SU-DHL-6 (cell line): Measurements from ENCODE around the gene ASXL1.
"Not testable (repeated sequence)": the region's sequence is repeated elsewhere in the genome, so short reads cannot be mapped to it uniquely, and the experiment has no call there.

Experiments used
- H2AFZ ChIP-seq: fragments of 200-600 bp; sonication (generic); 2 replicates; pipeline ENCODE4 v1.6.1; 2014; ENCODE audit warnings: low read depth, mild to moderate bottlenecking, moderate library complexity, mixed read lengths, antibody characterized with exemption, low read length; ENCODE audit not compliant: severe bottlenecking
- H3F3A ChIP-seq: fragments of 200-600 bp; shearing (Covaris generic); 2 replicates; pipeline ENCODE4 v1.6.0; 2016; ENCODE audit warnings: antibody characterized with exemption, mild to moderate bottlenecking; ENCODE audit not compliant: insufficient read depth
- H3K27ac ChIP-seq: fragments of 200-600 bp; sonication (generic); 2 replicates; pipeline ENCODE4 v1.5.1; 2016; ENCODE audit warnings: low read depth, mild to moderate bottlenecking, low read length, moderate library complexity, mixed read lengths
- H3K27me3 ChIP-seq: fragments of 200-600 bp; sonication (generic), shearing (Covaris generic); 2 replicates; pipeline ENCODE4 v1.6.0; 2014; ENCODE audit warnings: mild to moderate bottlenecking, low read length
- H3K36me3 ChIP-seq: fragments of 200-600 bp; sonication (generic); 2 replicates; pipeline ENCODE4 v1.6.1; 2014; ENCODE audit warnings: mild to moderate bottlenecking, low read length, mixed read lengths
- H3K4me2 ChIP-seq: fragments of 300-600, 200-600 bp; shearing (Covaris generic), sonication (generic); 2 replicates; pipeline ENCODE4 v1.6.0; 2014; ENCODE audit warnings: low read length, low read depth, mild to moderate bottlenecking; ENCODE audit not compliant: poor library complexity, severe bottlenecking
- H3K4me3 ChIP-seq: fragments of 200-600 bp; sonication (generic); 2 replicates; pipeline ENCODE4 v1.5.1; 2014; ENCODE audit warnings: antibody characterized with exemption, low read length, mild to moderate bottlenecking, mixed read lengths; ENCODE audit not compliant: insufficient read depth, poor library complexity, severe bottlenecking
- H3K79me2 ChIP-seq: fragments of 200-600 bp; sonication (generic); 2 replicates; pipeline ENCODE4 v1.6.1; 2014; ENCODE audit warnings: mild to moderate bottlenecking, low read length, moderate library complexity; ENCODE audit not compliant: insufficient read depth
- H3K9ac ChIP-seq: fragments of 200-600 bp; sonication (generic); 2 replicates; pipeline ENCODE4 v1.7.0; 2014; ENCODE audit warnings: mild to moderate bottlenecking, low read length
- H3K9me2 ChIP-seq: fragments of 200-600 bp; sonication (generic); replicated peaks from 2 replicates; pipeline ENCODE4 v1.6.1; 2014; ENCODE audit warnings: low read length; ENCODE audit not compliant: insufficient read depth
- H3K9me3 ChIP-seq: fragments of 200-600 bp; sonication (generic); 2 replicates; pipeline ENCODE4 v1.6.1; 2014; ENCODE audit warnings: low read length, mixed read lengths; ENCODE audit not compliant: insufficient read depth
- H4K20me1 ChIP-seq: fragments of 200-600 bp; sonication (generic); 2 replicates; pipeline ENCODE4 v1.6.1; 2014; ENCODE audit warnings: low read depth, mild to moderate bottlenecking, antibody characterized with exemption, low read length, moderate library complexity, mixed read lengths
- EZH2phosphoT487 ChIP-seq: fragments of 200-600 bp; sonication (generic), shearing (Covaris generic); conservative IDR thresholded peaks from 2 replicates; pipeline ENCODE4 v1.6.1; 2018; ENCODE audit warnings: mild to moderate bottlenecking, antibody characterized with exemption, low read length, moderate library complexity, mixed read lengths
- TF ChIP-seq, protein P1 (sequence below): fragments of 200-600 bp; sonication (generic); IDR thresholded peaks from one replicate; pipeline ENCODE4 v1.5.1; 2017; ENCODE audit warnings: antibody characterized with exemption, mild to moderate bottlenecking, low read length, moderate library complexity; ENCODE audit not compliant: insufficient read depth, poor library complexity, severe bottlenecking

ASXL1 gene

DNA sequence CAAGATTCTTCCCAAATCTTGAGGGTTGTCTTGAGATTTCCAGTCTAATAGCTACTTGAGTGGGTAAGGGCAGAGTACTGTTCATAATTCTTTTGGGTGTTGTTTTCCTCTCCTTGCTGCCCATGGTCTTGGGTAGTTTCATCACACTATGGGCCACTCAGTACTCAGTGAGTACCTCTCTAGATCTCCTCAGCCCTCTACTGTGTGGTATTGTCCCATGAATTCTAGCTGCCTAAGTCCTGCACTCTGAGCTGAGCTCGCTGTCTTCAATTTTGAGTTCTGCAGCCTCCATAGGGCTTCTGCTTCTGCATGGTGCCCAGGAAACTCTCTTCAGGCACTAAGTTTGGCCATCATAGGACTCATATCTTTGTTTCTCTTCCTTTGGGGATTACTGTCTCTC lies 42.3 kb downstream of the ASXL1 start:
- H3K79me2 ChIP-seq = peaks cover 91% of the 10 kb centered on the region
- no peak overlapping the region for H2AFZ ChIP-seq
- H3K27ac ChIP-seq = no peak overlapping the region
- H3K36me3 ChIP-seq = 0 out of 2 replicates have a peak, but pooled peaks cover 9% of the 10 kb centered on the region
- TF ChIP-seq EZH2phosphoT487 = no peak
- TF ChIP-seq, protein P1, sequence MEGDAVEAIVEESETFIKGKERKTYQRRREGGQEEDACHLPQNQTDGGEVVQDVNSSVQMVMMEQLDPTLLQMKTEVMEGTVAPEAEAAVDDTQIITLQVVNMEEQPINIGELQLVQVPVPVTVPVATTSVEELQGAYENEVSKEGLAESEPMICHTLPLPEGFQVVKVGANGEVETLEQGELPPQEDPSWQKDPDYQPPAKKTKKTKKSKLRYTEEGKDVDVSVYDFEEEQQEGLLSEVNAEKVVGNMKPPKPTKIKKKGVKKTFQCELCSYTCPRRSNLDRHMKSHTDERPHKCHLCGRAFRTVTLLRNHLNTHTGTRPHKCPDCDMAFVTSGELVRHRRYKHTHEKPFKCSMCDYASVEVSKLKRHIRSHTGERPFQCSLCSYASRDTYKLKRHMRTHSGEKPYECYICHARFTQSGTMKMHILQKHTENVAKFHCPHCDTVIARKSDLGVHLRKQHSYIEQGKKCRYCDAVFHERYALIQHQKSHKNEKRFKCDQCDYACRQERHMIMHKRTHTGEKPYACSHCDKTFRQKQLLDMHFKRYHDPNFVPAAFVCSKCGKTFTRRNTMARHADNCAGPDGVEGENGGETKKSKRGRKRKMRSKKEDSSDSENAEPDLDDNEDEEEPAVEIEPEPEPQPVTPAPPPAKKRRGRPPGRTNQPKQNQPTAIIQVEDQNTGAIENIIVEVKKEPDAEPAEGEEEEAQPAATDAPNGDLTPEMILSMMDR = no peak
- H4K20me1 ChIP-seq = peaks cover 25% of the 10 kb centered on the region; the same call in 1 of the 2 replicates
- H3K4me2 ChIP-seq = no peak overlapping the region
- H3K9ac ChIP-seq = no peak overlapping the region
- H3K4me3 ChIP-seq = no peak overlapping the region
- no peaks in the 10 kb centered on the region for H3K27me3 ChIP-seq
- no peaks in the 10 kb centered on the region for H3K9me2 ChIP-seq
- no peaks in the 10 kb centered on the region for H3K9me3 ChIP-seq
- peaks cover 19% of the 10 kb centered on the region for H3F3A ChIP-seq

DNA sequence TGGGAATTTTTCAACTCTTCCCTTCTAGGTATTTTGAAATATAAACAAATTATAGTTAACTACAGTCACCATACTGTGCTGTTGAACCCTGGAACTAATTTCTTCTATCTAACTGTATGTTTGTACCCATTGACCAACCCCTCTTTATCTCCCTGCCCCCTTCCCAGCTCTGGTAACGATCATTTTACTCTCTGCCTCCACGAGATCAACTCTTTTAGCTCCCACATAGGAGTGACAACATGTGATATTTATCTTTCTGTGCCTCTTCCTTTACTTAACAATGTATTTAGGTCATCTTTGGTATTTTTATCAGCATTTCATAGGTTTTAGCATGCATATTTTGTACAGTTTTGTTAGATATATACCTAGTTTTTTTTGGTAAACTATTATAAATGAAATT lies 45.9 kb downstream of the ASXL1 start:
- no peak for TF ChIP-seq EZH2phosphoT487
- TF ChIP-seq, protein P1 = no peak

DNA sequence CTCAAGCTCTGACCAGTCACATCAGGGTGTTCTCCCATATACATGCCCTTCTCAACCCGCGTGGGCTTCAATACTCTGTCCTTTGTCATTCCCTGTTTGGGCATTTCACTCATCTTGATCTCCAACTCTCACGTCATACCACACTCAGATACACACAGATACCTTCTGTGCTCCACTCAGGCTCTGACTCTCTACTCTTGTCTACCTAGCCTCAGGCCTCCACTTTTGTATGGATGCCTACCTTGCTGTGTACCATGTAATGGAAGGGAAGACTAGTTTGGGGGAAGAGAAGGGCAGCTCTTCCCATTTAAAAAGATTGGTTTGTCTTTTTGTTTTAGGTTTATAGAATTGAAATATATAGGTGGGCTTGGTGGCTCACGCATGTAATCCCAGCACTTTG lies 48.6 kb downstream of the ASXL1 start:
- H4K20me1 ChIP-seq = peaks cover 14% of the 10 kb centered on the region; the same call in 1 of the 2 replicates
- no peak overlapping the region for H3K4me3 ChIP-seq
- no peak overlapping the region for H3K9ac ChIP-seq
- peaks cover 71% of the 10 kb centered on the region for H3K79me2 ChIP-seq
- H3K27ac ChIP-seq = no peak overlapping the region
- H3K9me3 ChIP-seq = no peaks in the 10 kb centered on the region
- no peaks in the 10 kb centered on the region for H3K9me2 ChIP-seq
- 0 out of 2 replicates have a peak, but pooled peaks cover 9% of the 10 kb centered on the region for H3K36me3 ChIP-seq
- no peak for TF ChIP-seq EZH2phosphoT487
- TF ChIP-seq, protein P1 = no peak
- H3K27me3 ChIP-seq = no peaks in the 10 kb centered on the region
- H2AFZ ChIP-seq = no peak overlapping the region
- no peak overlapping the region for H3K4me2 ChIP-seq
- peaks cover 23% of the 10 kb centered on the region; the same call in 1 of the 2 replicates for H3F3A ChIP-seq

More for the DNA sequence above, 45.9 kb downstream of the ASXL1 start:
- peaks cover 18% of the 10 kb centered on the region; the same call in 1 of the 2 replicates for H3F3A ChIP-seq
- H2AFZ ChIP-seq = no peak overlapping the region
- no peaks in the 10 kb centered on the region for H3K9me3 ChIP-seq
- H3K27me3 ChIP-seq = no peaks in the 10 kb centered on the region
- peaks cover 87% of the 10 kb centered on the region for H3K79me2 ChIP-seq
- no peak overlapping the region for H3K9ac ChIP-seq
- H3K27ac ChIP-seq = no peak overlapping the region
- H3K4me3 ChIP-seq = no peak overlapping the region
- no peaks in the 10 kb centered on the region for H3K9me2 ChIP-seq
- H3K36me3 ChIP-seq = 0 out of 2 replicates have a peak, but pooled peaks cover 9% of the 10 kb centered on the region
- H3K4me2 ChIP-seq = no peak overlapping the region
- H4K20me1 ChIP-seq = peaks cover 24% of the 10 kb centered on the region; the same call in 1 of the 2 replicates

DNA sequence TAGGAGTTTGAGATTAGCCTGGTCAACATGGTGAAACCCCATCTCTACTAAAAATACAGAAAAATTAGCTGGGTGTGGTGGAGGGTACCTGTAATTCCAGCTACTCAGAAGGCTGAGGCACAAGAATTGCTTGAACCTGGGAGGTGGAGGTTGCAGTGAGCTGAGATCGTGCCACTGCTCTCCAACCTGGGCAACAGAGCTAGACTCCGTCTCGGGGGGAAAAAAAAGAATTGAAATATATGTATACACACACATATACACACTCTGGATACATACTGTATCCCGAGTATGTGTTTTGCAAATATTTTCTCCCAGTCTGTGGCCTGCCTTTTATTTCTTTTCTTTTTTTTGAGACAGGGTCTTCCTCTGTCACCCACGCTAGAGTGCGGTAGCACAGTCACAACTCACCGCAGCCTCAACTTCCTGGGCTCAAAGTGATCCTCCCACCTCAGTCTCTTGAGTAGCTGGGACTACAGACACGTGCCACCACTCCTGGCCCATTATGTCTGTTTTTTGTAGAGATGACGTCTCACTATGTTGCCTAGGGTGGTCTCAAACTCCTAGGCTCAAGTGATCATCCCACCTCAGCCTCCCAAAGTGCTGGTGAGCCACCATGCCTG lies 49.1 kb downstream of the ASXL1 start:
- H3K9me2 ChIP-seq, H3K4me2 ChIP-seq: not testable (repeated sequence)
- H4K20me1 ChIP-seq = peaks cover 12% of the 10 kb centered on the region; the same call in 1 of the 2 replicates

More for the DNA sequence above, 49.1 kb downstream of the ASXL1 start:
- not testable (repeated sequence) for H3K9ac ChIP-seq, H2AFZ ChIP-seq, H3K36me3 ChIP-seq, H3K27me3 ChIP-seq, H3K27ac ChIP-seq, H3K9me3 ChIP-seq, H3K4me3 ChIP-seq
- Histone ChIP-seq H3K79me2 (peaks cover 71% of the 10 kb centered on the region), H3F3A (peaks cover 23% of the 10 kb centered on the region; the same call in 1 of the 2 replicates)
